Lower lobe of right lung (tissue), 2 donors: ENCODE results near the gene MGME1. TPM values are rescaled to one million over a fixed set of nuclear protein-coding genes. Genes with fewer than 3 reads are reported as not detected.
A peak's percentile ranks its signal among the peaks of the same experiment; 100 is the strongest.
"Not testable (repeated sequence)": the region's sequence is repeated elsewhere in the genome, so short reads cannot be mapped to it uniquely, and the experiment has no call there.

ENCODE experiments used
- ATAC-seq, 2 donors: fragments of 200-7000 bp; cut with Tn5 transposase; one replicate each; pipeline ENCODE4 v1.9.1; 2020 to 2022; ENCODE audit warnings: mild to moderate bottlenecking in 2 of 2, moderate library complexity in 2 of 2
- DNase-seq: peaks from one replicate; pipeline ENCODE4 v3.0.0-alpha.2; 2020
- H3K27ac ChIP-seq: fragments of 200-600 bp; one replicate; pipeline ENCODE4 v1.8.0; 2022
- H3K27me3 ChIP-seq: fragments of 200-600 bp; one replicate; pipeline ENCODE4 v1.8.0; 2022; ENCODE audit warnings: low read depth
- H3K36me3 ChIP-seq: fragments of 200-600 bp; one replicate; pipeline ENCODE4 v1.8.0; 2022; ENCODE audit warnings: mild to moderate bottlenecking
- H3K4me1 ChIP-seq: fragments of 200-600 bp; one replicate; pipeline ENCODE4 v1.8.0; 2022
- H3K4me3 ChIP-seq: fragments of 200-600 bp; one replicate; pipeline ENCODE4 v1.8.0; 2022; ENCODE audit warnings: mild to moderate bottlenecking
- H3K9me3 ChIP-seq: fragments of 200-600 bp; one replicate; pipeline ENCODE4 v1.8.0; 2022
- CTCF ChIP-seq: fragments of 200-600 bp; IDR thresholded peaks from one replicate; pipeline ENCODE4 v1.8.0; 2022; ENCODE audit warnings: antibody characterized with exemption, mild to moderate bottlenecking
- intact Hi-C: fragments of 100-400 bp; cut with DNase I; formaldehyde crosslinking; loops from one replicate; pipeline ENCODE4 v1.11.0; 2022
- total RNA-seq: library from RNA; stranded (reverse); fragmentation: NEBNext Ultra II Directional; extraction: Animal tissue kit (Norgen Biotek cat#: 25700); gene quantifications from one replicate; pipeline ENCODE4 v1.2.1, GENCODE V29; 2021
- donor health status: DM: no; HTN: yes; CAD: no; lungs with severe emphysema.

MGME1 gene
- total RNA-seq, 1 donor from 2014 or later = 11.3 TPM

DNA sequence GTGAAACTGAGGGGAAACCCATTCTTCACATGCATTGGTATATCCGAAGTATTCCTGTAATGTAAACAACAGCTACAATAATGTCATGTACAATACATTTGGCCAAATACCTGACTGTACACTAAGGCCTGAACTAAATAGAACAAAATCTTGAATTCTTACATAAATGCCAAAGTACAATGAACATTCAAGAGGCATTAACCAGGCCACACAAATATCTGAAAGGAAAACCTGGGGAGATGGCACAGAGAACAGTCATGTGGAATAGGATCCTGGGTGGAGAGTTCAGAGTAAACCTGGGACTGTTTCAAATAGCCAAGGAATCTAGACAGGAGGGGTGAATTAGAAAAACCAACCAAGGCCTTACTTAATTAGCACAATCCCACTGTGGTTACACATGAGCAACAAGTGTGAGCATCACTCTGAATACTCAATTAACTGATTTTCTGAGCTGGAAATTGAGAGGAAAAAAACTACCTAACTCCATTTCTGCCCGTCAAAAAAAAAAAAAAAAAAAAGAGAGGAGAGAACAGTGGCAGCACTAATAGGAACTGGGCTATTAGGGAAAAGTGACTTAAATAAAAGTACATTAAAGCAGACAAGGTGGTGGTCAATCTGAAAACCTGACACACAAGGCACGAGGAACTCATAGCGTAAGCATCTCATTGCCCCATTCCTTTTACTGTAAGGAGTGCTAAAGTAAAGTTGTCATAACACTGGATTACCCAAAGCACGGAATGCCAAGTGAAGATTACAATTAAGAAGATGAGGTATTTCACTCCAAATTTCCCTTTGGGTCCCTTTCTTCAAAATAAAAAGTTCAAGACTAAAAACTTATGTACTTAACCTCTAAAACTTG, 11.1 kb upstream of the MGME1 start:
- H3K4me1 ChIP-seq = peaks cover 73% of the 10 kb centered on the region
- intact Hi-C loops = no loop called here
- peak in 1 of 2 donors; percentile 57 for ATAC-seq

GRCh38 chr20:17958373-17959256, 10.2 kb upstream of the MGME1 start:
- Histone ChIP-seq H3K27me3 (no peaks in the 10 kb centered on the region), H3K9me3 (no peaks in the 10 kb centered on the region), H3K4me3 (no peak overlapping the region), H3K27ac (peak overlapping the region; percentile 42), H3K4me1 (peaks cover 81% of the 10 kb centered on the region), H3K36me3 (peaks cover 31% of the 10 kb centered on the region)
- TF ChIP-seq CTCF = peak; percentile 16
- intact Hi-C loops = no loop called here
- ATAC-seq = peak in 1 of 2 donors; percentile 24
- DNase-seq = no peak

More for the DNA sequence above, 11.1 kb upstream of the MGME1 start:
- H3K4me3 ChIP-seq = no peak overlapping the region
- DNase-seq = no peak
- H3K27me3 ChIP-seq = no peaks in the 10 kb centered on the region
- peaks cover 40% of the 10 kb centered on the region for H3K36me3 ChIP-seq
- H3K27ac ChIP-seq = peak overlapping the region; percentile 42
- H3K9me3 ChIP-seq = no peaks in the 10 kb centered on the region
- no peak for TF ChIP-seq CTCF

- H3K36me3 ChIP-seq = peaks cover 24% of the 10 kb centered on the region
- H3K9me3 ChIP-seq = no peaks in the 10 kb centered on the region
- no peak overlapping the region for H3K4me3 ChIP-seq
- no peak for TF ChIP-seq CTCF
- no peaks in the 10 kb centered on the region for H3K27me3 ChIP-seq
- DNase-seq = no peak
- no peak for ATAC-seq
- intact Hi-C loops = no loop called here
- peak overlapping the region; percentile 42 for H3K27ac ChIP-seq
- peaks cover 86% of the 10 kb centered on the region for H3K4me1 ChIP-seq
Observed at GRCh38 chr20:17959257-17959627, 9.6 kb upstream of the MGME1 start.

GRCh38 chr20:17960400-17960885, 8.4 kb upstream of the MGME1 start:
- peaks cover 95% of the 10 kb centered on the region for H3K4me1 ChIP-seq
- not testable (repeated sequence) for DNase-seq

DNA sequence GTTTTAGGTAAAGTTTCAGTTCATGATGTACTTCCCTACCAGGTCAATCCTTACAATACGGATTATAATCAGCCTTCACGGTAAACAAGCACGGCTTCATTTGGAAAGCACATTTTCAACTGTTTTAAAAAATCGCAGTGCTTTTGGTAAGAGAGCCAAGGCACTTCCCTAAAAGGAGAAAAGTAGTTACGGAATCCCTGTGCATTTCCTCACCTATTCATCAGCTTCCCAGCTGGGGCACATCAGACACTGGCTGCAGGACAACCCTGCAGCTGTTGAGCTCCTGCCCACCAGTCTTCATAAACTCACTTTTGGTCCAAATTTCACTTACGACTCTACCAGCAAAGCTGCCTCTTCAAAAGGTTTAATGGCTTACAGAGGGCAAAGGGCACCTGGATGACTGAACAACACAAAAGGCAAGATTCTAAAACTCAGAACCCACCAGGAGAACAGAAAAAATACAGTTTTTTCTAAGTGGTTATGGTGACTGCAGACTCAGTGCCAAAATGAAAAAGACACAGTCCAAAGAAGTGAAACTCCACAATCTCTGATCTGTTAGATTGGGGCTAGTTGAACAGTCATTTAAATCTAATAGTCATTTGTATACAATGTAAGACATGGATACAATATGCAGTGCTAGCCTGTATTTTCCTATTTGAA, 7.8 kb upstream of the MGME1 start:
- Histone ChIP-seq H3K4me1 (peaks cover 96% of the 10 kb centered on the region), H3K27me3 (no peaks in the 10 kb centered on the region), H3K9me3 (no peaks in the 10 kb centered on the region), H3K36me3 (peaks cover 7% of the 10 kb centered on the region), H3K4me3 (no peak overlapping the region), H3K27ac (peak overlapping the region; percentile 42)
- intact Hi-C loops = no loop called here
- no peak for DNase-seq
- no peak for ATAC-seq
- no peak for TF ChIP-seq CTCF

More at GRCh38 chr20:17960400-17960885, 8.4 kb upstream of the MGME1 start:
- ATAC-seq, H3K4me3 ChIP-seq, intact Hi-C loops, H3K27me3 ChIP-seq, H3K9me3 ChIP-seq: not testable (repeated sequence)
- H3K27ac ChIP-seq = peak overlapping the region; percentile 42
- peaks cover 12% of the 10 kb centered on the region for H3K36me3 ChIP-seq
